Type B pancreatic cell (in vitro differentiated cells): Measurements from ENCODE around the gene KCNT1. TPM values are rescaled to one million over a fixed set of nuclear protein-coding genes. Genes with fewer than 3 reads are reported as not detected.

ENCODE experiments used
- DNase-seq: peaks from one replicate; pipeline ENCODE4 v3.0.0; 2021; ENCODE audit warnings: mixed read lengths; ENCODE audit not compliant: unreplicated experiment; ENCODE audit errors: extremely low spot score
- H3K27ac Mint-ChIP-seq: 2 replicates; pipeline ENCODE4 v1.8.0; 2021; ENCODE audit warnings: mild to moderate bottlenecking, mixed read lengths
- H3K27me3 Mint-ChIP-seq: 2 replicates; pipeline ENCODE4 v1.8.0; 2021; ENCODE audit warnings: mixed read lengths
- H3K36me3 Mint-ChIP-seq: 2 replicates; pipeline ENCODE4 v1.8.0; 2021; ENCODE audit warnings: mixed read lengths
- H3K4me1 Mint-ChIP-seq: one replicate; pipeline ENCODE4 v1.8.0; 2021; ENCODE audit warnings: mixed read lengths; ENCODE audit not compliant: unreplicated experiment
- H3K4me3 Mint-ChIP-seq: 2 replicates; pipeline ENCODE4 v1.8.0; 2021; ENCODE audit warnings: mild to moderate bottlenecking, mixed read lengths
- H3K9me3 Mint-ChIP-seq: 2 replicates; pipeline ENCODE4 v1.8.0; 2021; ENCODE audit warnings: mixed read lengths
- total RNA-seq: library from RNA; stranded (reverse); gene quantifications from 2 replicates; pipeline ENCODE4 v1.2.1, GENCODE V29; 2021; ENCODE audit warnings: low replicate concordance
- TF ChIP-seq, protein P1 (sequence below): fragments of 200-600 bp; sonication (generic); conservative IDR thresholded peaks from 2 replicates; pipeline ENCODE4 v1.5.0; 2021; ENCODE audit warnings: antibody characterized with exemption, mild to moderate bottlenecking

KCNT1 gene
- total RNA-seq, 1 donor from 2014 or later, result not detected

DNA sequence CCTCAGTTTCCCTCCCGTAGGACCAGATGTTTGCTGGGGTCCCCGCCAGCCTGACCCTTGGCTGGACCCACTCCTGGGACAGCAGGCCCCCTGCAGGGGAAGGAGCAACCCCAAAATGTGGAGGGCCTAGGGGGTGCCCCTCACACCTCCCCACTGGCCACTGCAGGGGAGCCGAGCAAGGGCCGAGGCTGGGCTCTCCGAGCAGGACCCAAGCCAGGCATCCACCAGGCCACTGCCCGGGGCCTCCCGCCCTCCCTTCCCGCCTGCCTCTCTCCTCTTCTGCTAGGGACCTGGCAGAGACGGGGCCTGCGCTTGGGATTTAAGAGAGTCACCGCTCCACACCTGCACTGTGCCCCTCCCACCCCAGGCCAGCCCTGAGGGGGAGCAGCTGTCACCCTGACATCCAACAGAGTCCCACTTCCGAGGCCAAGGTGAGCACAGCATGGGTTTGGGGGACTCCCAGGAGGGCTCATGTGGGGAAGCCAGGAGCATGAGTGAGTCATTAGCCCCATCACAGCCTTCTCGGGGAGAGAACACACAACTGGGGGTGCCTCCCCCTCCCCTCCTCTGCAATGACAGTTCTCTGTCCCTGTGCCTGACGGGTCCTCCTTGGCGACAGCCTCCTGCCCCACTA is 18.5 kb upstream of the KCNT1 start:
- TF ChIP-seq, protein P1, sequence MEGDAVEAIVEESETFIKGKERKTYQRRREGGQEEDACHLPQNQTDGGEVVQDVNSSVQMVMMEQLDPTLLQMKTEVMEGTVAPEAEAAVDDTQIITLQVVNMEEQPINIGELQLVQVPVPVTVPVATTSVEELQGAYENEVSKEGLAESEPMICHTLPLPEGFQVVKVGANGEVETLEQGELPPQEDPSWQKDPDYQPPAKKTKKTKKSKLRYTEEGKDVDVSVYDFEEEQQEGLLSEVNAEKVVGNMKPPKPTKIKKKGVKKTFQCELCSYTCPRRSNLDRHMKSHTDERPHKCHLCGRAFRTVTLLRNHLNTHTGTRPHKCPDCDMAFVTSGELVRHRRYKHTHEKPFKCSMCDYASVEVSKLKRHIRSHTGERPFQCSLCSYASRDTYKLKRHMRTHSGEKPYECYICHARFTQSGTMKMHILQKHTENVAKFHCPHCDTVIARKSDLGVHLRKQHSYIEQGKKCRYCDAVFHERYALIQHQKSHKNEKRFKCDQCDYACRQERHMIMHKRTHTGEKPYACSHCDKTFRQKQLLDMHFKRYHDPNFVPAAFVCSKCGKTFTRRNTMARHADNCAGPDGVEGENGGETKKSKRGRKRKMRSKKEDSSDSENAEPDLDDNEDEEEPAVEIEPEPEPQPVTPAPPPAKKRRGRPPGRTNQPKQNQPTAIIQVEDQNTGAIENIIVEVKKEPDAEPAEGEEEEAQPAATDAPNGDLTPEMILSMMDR, result no peak
- Mint-ChIP-seq H3K27me3 (peaks cover 13% of the 10 kb centered on the region), H3K4me1 (peaks cover 4% of the 10 kb centered on the region), H3K9me3 (no peaks in the 10 kb centered on the region), H3K36me3 (no peaks in the 10 kb centered on the region), H3K27ac (no peak overlapping the region), H3K4me3 (no peak overlapping the region)
- no peak for DNase-seq

DNA sequence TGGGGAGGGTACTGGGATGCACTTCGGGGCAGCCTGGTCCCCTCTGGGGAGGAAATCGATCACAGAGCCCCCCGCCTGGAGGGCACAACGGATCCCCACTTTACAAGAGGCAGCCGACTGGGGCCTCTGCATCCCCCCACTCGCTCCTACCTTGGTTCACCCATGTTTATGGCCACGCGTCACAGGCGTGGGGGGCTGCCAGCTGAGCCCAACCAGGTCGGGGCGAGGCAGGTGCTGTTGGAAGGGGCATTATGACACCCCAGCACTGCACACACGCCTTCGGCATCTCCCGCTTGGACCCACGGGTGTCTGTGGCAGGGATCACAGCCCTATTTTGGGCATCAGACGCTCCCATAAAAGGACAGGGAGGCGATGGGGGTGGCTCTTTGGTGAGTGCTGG is 17.3 kb upstream of the KCNT1 start:
- DNase-seq, result no peak
- Mint-ChIP-seq H3K9me3 (no peaks in the 10 kb centered on the region), H3K4me1 (peaks cover 4% of the 10 kb centered on the region)

DNA sequence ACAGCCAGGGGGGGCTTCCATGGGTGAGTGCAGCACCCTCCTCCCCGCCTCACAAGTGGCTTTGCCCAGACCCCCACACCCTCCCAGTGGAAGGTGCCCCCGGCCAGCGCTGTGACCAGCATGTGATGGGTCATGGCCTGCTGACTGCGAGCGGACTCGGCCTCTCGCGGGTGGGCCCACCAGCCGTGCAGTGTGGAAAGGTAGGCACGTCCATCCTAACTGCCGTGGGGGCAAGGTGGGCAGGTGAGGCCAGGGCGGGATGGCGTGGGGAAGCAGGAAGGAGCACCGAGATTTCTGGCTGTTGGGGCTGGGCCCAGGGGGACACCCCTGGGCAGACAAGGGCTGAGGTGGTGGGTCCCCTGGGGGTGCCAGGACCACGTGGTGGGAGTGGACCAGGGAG is 14.8 kb upstream of the KCNT1 start:
- H3K4me3 Mint-ChIP-seq, result no peak overlapping the region
- no peaks in the 10 kb centered on the region for H3K9me3 Mint-ChIP-seq
- TF ChIP-seq, protein P1, result no peak
- DNase-seq, result no peak
- no peaks in the 10 kb centered on the region for H3K36me3 Mint-ChIP-seq
- H3K27me3 Mint-ChIP-seq, result peaks cover 11% of the 10 kb centered on the region
- no peaks in the 10 kb centered on the region for H3K4me1 Mint-ChIP-seq
- H3K27ac Mint-ChIP-seq, result no peak overlapping the region

More for the DNA sequence above, 17.3 kb upstream of the KCNT1 start:
- Mint-ChIP-seq H3K27ac (no peak overlapping the region), H3K36me3 (no peaks in the 10 kb centered on the region), H3K4me3 (no peak overlapping the region), H3K27me3 (peaks cover 10% of the 10 kb centered on the region)
- TF ChIP-seq, protein P1, result no peak

DNA sequence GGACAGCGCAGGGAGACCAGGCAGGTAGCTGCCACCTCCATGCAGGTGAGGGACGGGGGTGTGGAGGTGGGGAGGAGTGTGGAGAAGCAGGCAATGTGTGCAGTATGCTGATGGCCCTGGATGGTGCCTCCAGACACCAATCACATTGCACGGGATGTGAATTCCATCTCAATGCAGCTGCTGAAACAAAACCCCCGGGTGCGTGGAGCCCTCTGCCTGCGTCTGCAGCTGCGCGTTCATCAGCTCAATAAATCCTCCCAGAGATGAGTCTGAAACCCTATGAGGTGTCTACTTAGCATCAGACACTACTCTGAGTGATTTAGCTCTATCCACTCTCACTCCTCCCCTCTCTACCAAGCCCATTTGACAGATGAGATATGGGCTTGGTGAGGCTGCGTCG is 13.0 kb upstream of the KCNT1 start:
- Mint-ChIP-seq H3K9me3 (no peaks in the 10 kb centered on the region), H3K4me3 (no peak overlapping the region), H3K27me3 (peaks cover 15% of the 10 kb centered on the region), H3K36me3 (no peaks in the 10 kb centered on the region), H3K4me1 (no peaks in the 10 kb centered on the region), H3K27ac (no peak overlapping the region)
- TF ChIP-seq, protein P1, result no peak
- no peak for DNase-seq

DNA sequence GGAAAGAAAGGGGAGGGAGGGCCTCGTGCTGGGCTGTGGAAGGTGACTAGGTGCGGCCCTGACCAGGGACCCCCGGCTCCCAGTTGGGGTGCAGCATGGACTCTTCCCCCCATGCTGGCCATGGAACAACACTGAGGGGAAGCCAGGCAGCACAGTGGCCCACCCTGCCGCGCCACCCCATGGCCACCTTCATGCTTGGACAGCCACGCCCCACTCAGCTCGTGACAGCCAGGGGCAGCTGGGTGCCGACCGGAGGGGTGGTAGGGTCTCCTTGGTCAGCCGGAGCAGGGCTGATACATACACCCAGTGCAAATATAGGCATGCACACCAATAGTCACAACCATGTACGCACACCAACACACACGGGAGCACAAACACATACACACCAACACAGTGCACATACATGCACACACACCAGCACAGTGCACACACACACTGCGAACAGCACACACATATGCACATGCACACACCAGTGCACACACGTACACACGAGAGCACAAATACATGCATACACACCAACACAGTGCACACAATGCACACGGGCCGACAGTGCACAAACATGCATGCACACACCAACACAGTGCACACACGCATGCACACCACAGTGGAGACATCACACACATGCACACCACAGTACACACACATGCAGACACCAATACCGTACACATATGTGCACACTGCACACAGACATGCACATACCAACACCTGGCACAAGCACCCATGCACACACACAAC is 11.0 kb upstream of the KCNT1 start:
- H3K36me3 Mint-ChIP-seq, result no peaks in the 10 kb centered on the region
- no peak overlapping the region for H3K27ac Mint-ChIP-seq
- TF ChIP-seq, protein P1, result no peak
- DNase-seq, result no peak
- peaks cover 18% of the 10 kb centered on the region for H3K27me3 Mint-ChIP-seq
- H3K9me3 Mint-ChIP-seq, result no peaks in the 10 kb centered on the region
- H3K4me1 Mint-ChIP-seq, result no peaks in the 10 kb centered on the region
- H3K4me3 Mint-ChIP-seq, result no peak overlapping the region
